Testis (tissue), 3 donors: Measurements from ENCODE around the gene ALCAM. TPM values are rescaled to one million over a fixed set of nuclear protein-coding genes. Genes with fewer than 3 reads are reported as not detected.

Experiments used
- DNase-seq: peaks from one replicate; pipeline ENCODE4 v3.0.0-alpha.2; 2019
- H3K27ac ChIP-seq, 2 donors: fragments of 200-600 bp; sonication (generic); one replicate each; pipeline ENCODE4 v1.5.1; 2019
- H3K27me3 ChIP-seq: fragments of 200-600 bp; sonication (generic); one replicate; pipeline ENCODE4 v1.5.1; 2019
- H3K36me3 ChIP-seq: fragments of 200-600 bp; sonication (generic); one replicate; pipeline ENCODE4 v1.5.1; 2017; ENCODE audit warnings: low read depth; ENCODE audit errors: missing control alignments
- H3K4me1 ChIP-seq: fragments of 200-600 bp; sonication (generic); one replicate; pipeline ENCODE4 v1.5.1; 2019
- H3K4me3 ChIP-seq, 2 donors: fragments of 200-600 bp; sonication (generic); one replicate each; pipeline ENCODE4 v1.5.1; 2017 to 2019
- H3K9me3 ChIP-seq: fragments of 200-600 bp; sonication (generic); one replicate; pipeline ENCODE4 v1.5.1; 2017
- CTCF ChIP-seq, 3 experiments: fragments of 450-650 bp in 2 of 3; fragments of 200-600 bp in 1 of 3; sonication (generic) in 1 of 3; IDR thresholded peaks; one replicate each; pipeline ENCODE4 v1.5.1; 2016 to 2019; ENCODE audit warnings: antibody characterized with exemption in 3 of 3, mild to moderate bottlenecking in 2 of 3, moderate library complexity in 1 of 3
- POLR2A ChIP-seq: fragments of 450-650 bp; IDR thresholded peaks from one replicate; pipeline ENCODE4 v1.6.1; 2017; ENCODE audit warnings: antibody characterized with exemption, mild to moderate bottlenecking, moderate library complexity
- WGBS, 2 donors: methylation state at CpG; one replicate each; pipeline ENCODE4 v1.1.5; 2018; 5-methylcytosine and 5-hydroxymethylcytosine counted together
- intact Hi-C: fragments of 100-400 bp; cut with DNase I; formaldehyde crosslinking; loops from one replicate; pipeline ENCODE4 v1.15.1; 2023; ENCODE audit warnings: low total_unique reads
- polyA plus RNA-seq: library from polyadenylated mRNA; stranded (reverse); fragments of 350-450 nt; fragmentation: Illumina TruSeq; extraction: RNeasy Lipid Tissue Mini Kit (QIAGEN cat#74804); gene quantifications from one replicate; pipeline ENCODE4 v1.2.3, GENCODE V29; 2014; ENCODE audit warnings: low read depth, low replicate concordance; ENCODE audit not compliant: insufficient read depth
- total RNA-seq, 2 donors: library from RNA; depleted of rRNA; stranded (reverse); fragments of >200 nt; gene quantifications; one replicate each; pipeline ENCODE4 v1.2.3, GENCODE V29; 2016

The ALCAM gene
- total and polyA plus RNA-seq, 3 donors from 2014 or later: 8.3 to 9.0 (median 8.7) TPM

GRCh38 chr3:105356988-105357387 is 9.7 kb upstream of the ALCAM start:
- no peaks in the 10 kb centered on the region for H3K27me3 ChIP-seq
- WGBS, 2 donors: 67 to 93% methylated on average over 1 of the region's 1 CpG
- no peak overlapping the region for H3K4me3 ChIP-seq
- TF ChIP-seq POLR2A: no peak
- TF ChIP-seq CTCF (IDR thresholded peaks at IDR 0.05): no peak
- DNase-seq: no peak
- no peaks in the 10 kb centered on the region for H3K36me3 ChIP-seq
- no peaks in the 10 kb centered on the region for H3K9me3 ChIP-seq
- H3K4me1 ChIP-seq: no peaks in the 10 kb centered on the region
- intact Hi-C loops: no loop called here
- H3K27ac ChIP-seq: no peak overlapping the region

DNA sequence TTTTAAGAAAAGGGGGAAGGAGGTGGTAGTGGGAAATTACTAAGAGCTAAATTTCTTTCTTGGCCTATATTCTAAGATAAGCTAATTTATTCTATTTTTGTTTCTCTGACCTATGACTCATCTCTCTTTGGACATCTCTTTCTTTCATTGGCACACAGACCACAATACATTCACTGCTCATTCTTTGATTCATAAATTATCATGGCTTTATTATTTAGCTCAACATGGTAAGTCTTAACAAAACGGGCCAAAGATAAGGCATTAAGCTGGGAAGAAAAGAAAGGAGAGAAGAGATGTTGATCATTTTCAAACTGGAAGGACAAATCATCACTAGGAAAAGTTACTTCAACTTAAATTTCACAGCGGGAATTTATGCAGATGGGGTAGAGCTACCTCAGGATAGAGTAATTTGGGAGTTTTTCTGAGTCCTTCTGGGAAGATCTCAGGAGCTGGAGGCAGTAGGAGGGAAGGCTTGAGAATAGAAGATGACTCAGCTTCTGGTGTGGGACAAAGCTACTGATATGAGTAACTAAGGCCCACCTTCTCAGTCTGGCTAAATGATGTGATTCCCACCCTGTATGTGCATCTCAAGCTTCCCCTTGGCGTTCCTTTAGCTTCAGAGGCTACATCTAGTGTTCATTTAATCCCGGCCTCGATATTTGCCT is 7.5 kb upstream of the ALCAM start:
- Histone ChIP-seq H3K27me3 (no peaks in the 10 kb centered on the region), H3K36me3 (no peaks in the 10 kb centered on the region), H3K4me1 (no peaks in the 10 kb centered on the region), H3K9me3 (no peaks in the 10 kb centered on the region), H3K4me3 (no peak overlapping the region), H3K27ac (no peak overlapping the region)
- TF ChIP-seq CTCF (IDR thresholded peaks at IDR 0.05) (no peak), POLR2A (no peak)
- no peak for DNase-seq
- intact Hi-C loops: no loop called here
- 88 to 93% methylated on average over 5 of the region's 5 CpGs for WGBS, 2 donors

DNA sequence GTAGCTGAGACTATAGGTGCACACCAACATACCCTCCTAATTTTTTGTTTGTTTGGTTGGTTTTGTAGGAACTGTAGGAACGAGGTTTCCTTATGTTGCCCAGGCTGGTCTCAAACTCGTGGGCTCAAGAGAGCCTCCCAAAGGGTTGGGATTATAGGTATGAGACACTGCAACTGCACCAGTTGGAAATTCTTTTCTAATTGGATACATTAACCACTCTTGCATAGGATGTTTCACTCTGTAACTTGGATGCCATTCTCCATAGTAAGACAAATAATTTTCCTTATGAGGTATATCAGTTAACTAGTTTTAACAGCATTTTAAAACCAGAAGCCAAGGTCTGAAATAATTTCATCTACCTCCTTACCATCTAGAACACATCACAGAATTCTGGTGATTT is 6.7 kb upstream of the ALCAM start:
- intact Hi-C loops: no loop called here
- no peak for DNase-seq
- Histone ChIP-seq H3K4me3 (no peak overlapping the region), H3K36me3 (no peaks in the 10 kb centered on the region), H3K9me3 (no peaks in the 10 kb centered on the region), H3K27me3 (no peaks in the 10 kb centered on the region), H3K27ac (no peak overlapping the region), H3K4me1 (no peaks in the 10 kb centered on the region)
- 88 to 90% methylated on average over 2 of the region's 2 CpGs for WGBS, 2 donors
- TF ChIP-seq CTCF (IDR thresholded peaks at IDR 0.05): no peak
- no peak for TF ChIP-seq POLR2A

GRCh38 chr3:105362021-105362665 is 4.6 kb upstream of the ALCAM start:
- Histone ChIP-seq H3K27ac (no peak overlapping the region), H3K9me3 (no peaks in the 10 kb centered on the region), H3K4me3 (no peak overlapping the region), H3K27me3 (no peaks in the 10 kb centered on the region), H3K36me3 (no peaks in the 10 kb centered on the region), H3K4me1 (peaks cover under 1% of the 10 kb centered on the region)
- TF ChIP-seq CTCF (IDR thresholded peaks at IDR 0.05) (no peak), POLR2A (no peak)
- DNase-seq: no peak
- intact Hi-C loops: no loop called here
- WGBS, 2 donors: 76 to 90% methylated on average over 1 of the region's 1 CpG

DNA sequence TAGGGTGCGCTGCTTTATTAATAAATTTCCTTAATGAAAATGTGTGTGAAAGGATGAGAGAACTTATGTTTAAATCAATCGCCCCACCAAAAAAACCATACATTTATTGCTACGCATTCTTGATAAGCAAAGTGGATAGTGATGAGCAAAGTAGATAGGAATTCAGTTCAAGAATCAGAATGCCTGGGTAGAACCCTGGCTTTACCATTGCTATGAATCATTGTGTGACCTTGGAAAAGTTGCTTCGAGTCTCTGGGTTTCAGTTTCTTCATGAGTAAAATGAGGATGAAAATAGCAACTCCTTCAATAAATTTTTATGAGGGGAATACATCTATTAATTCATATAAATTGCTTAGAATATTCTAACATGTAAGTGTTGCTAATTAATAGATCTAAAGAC is 2.6 kb upstream of the ALCAM start:
- H3K4me1 ChIP-seq: peaks cover 4% of the 10 kb centered on the region
- 82 to 84% methylated on average over 4 of the region's 4 CpGs for WGBS, 2 donors
- no peaks in the 10 kb centered on the region for H3K36me3 ChIP-seq
- H3K27ac ChIP-seq: no peak overlapping the region
- H3K9me3 ChIP-seq: no peaks in the 10 kb centered on the region
- H3K27me3 ChIP-seq: no peaks in the 10 kb centered on the region
- intact Hi-C loops: no loop called here
- no peak for TF ChIP-seq POLR2A
- H3K4me3 ChIP-seq: no peak overlapping the region
- no peak for DNase-seq
